HepG2 (cell line): Measurements from ENCODE around the gene SLC25A22. TPM values are rescaled to one million over a fixed set of nuclear protein-coding genes. Genes with fewer than 3 reads are reported as not detected.

Experiments used
- DPF2 ChIP-seq: sonication (generic); formaldehyde crosslinking; IDR thresholded peaks from 2 replicates; pipeline ENCODE4 v1.4.0; 2020; ENCODE audit warnings: mild to moderate bottlenecking, low read depth, missing genetic modification reagents, borderline replicate concordance
- IKZF4 ChIP-seq: sonication (generic); formaldehyde crosslinking; IDR thresholded peaks from 2 replicates; pipeline ENCODE4 v1.5.1; 2020; ENCODE audit warnings: borderline replicate concordance, mild to moderate bottlenecking, low read depth, missing genetic modification reagents; ENCODE audit errors: not compliant biosample characterization
- KLF9 ChIP-seq: IDR thresholded peaks from 2 replicates; pipeline ENCODE4 v1.6.1; 2016; ENCODE audit warnings: low read depth
- MAZ ChIP-seq, 2 experiments: sonication (generic) in 1 of 2; formaldehyde crosslinking in 1 of 2; IDR thresholded peaks; 2 replicates each; pipeline versions ENCODE4 v1.5.0 to v1.6.1; 2012 to 2020; ENCODE audit warnings: low read depth in 2 of 2, mild to moderate bottlenecking in 2 of 2, borderline replicate concordance in 1 of 2, improper control_type of control experiment in 1 of 2, low read length in 1 of 2, missing genetic modification reagents in 1 of 2, moderate library complexity in 1 of 2
- MYC ChIP-seq: sonication (generic); formaldehyde crosslinking; IDR thresholded peaks from 2 replicates; pipeline ENCODE4 v1.9.0; 2021; ENCODE audit warnings: missing genetic modification reagents, borderline replicate concordance
- SIN3A ChIP-seq: IDR thresholded peaks from 2 replicates; pipeline ENCODE4 v1.6.1; 2011; ENCODE audit warnings: low read depth, mild to moderate bottlenecking, control low read depth, low read length, borderline replicate concordance
- SPEN ChIP-seq: sonication (generic); formaldehyde crosslinking; IDR thresholded peaks from 2 replicates; pipeline ENCODE4 v1.5.1; 2020; ENCODE audit warnings: low read depth, mild to moderate bottlenecking, missing genetic modification reagents
- TBP ChIP-seq: sonication (generic); formaldehyde crosslinking; IDR thresholded peaks from 2 replicates; pipeline ENCODE4 v1.5.0; 2020; ENCODE audit warnings: missing genetic modification reagents
- TCF7 ChIP-seq: sonication (generic); IDR thresholded peaks from 2 replicates; pipeline ENCODE4 v1.6.1; 2016; ENCODE audit warnings: antibody characterized with exemption, low read depth
- ZNF180 ChIP-seq: sonication (generic); formaldehyde crosslinking; IDR thresholded peaks from 2 replicates; pipeline ENCODE4 v1.4.0; 2020; ENCODE audit warnings: low read depth, missing genetic modification reagents, borderline replicate concordance
- ZNF468 ChIP-seq: sonication (generic); formaldehyde crosslinking; IDR thresholded peaks from 2 replicates; pipeline ENCODE4 v1.8.0; 2022; ENCODE audit warnings: mild to moderate bottlenecking, moderate library complexity, missing genetic modification reagents
- ZNF570 ChIP-seq: sonication (generic); formaldehyde crosslinking; IDR thresholded peaks from 2 replicates; pipeline ENCODE4 v1.4.0; 2020; ENCODE audit warnings: mild to moderate bottlenecking, missing genetic modification reagents, borderline replicate concordance
- ZNF577 ChIP-seq: sonication (generic); formaldehyde crosslinking; IDR thresholded peaks from 2 replicates; pipeline ENCODE4 v1.4.0; 2020; ENCODE audit warnings: mild to moderate bottlenecking, low read depth, missing genetic modification reagents, borderline replicate concordance
- ZNF607 ChIP-seq: sonication (generic); formaldehyde crosslinking; IDR thresholded peaks from 2 replicates; pipeline ENCODE4 v1.5.1; 2020; ENCODE audit warnings: missing genetic modification reagents, mild to moderate bottlenecking, borderline replicate concordance
- ZSCAN20 ChIP-seq: sonication (generic); formaldehyde crosslinking; IDR thresholded peaks from 2 replicates; pipeline ENCODE4 v1.4.0; 2020; ENCODE audit warnings: missing genetic modification reagents, mild to moderate bottlenecking, borderline replicate concordance
- polyA plus RNA-seq, 8 experiments: library from polyadenylated mRNA; depleted of rRNA in 3 of 8; stranded (reverse) in 7 of 8; unstranded in 1 of 8; fragments of >200 nt; fragmentation: Illumina TruSeq in 4 of 8; extraction: Trizol in 4 of 8; gene quantifications; 2 replicates each; pipeline versions ENCODE4 v1.2.1 to v1.2.3, GENCODE V29; 2011 to 2016; ENCODE audit warnings: low read depth in 4 of 8, missing spikeins in 1 of 8, mixed read lengths in 1 of 8; ENCODE audit not compliant: insufficient read depth in 1 of 8
- total RNA-seq, 5 experiments: library from RNA; depleted of rRNA; stranded (reverse); fragments of >200 nt; fragmentation: Illumina TruSeq; extraction: Trizol; gene quantifications; 2 replicates each; pipeline ENCODE4 v1.2.3, GENCODE V29; 2016; ENCODE audit warnings: low read depth in 1 of 5
- TF ChIP-seq, protein P1 (sequence below): conservative IDR thresholded peaks from 2 replicates; pipeline ENCODE4 v1.6.1; 2018; ENCODE audit warnings: missing genetic modification reagents
- TF ChIP-seq, protein P2 (sequence below): sonication (generic); formaldehyde crosslinking; IDR thresholded peaks from 2 replicates; pipeline ENCODE4 v1.5.0; 2020; ENCODE audit warnings: mild to moderate bottlenecking, missing genetic modification reagents
- TF ChIP-seq, protein P3 (sequence below): sonication (generic); formaldehyde crosslinking; IDR thresholded peaks from 2 replicates; pipeline ENCODE4 v1.4.0; 2020; ENCODE audit warnings: low read depth, missing genetic modification reagents

The SLC25A22 gene
- total and polyA plus RNA-seq, 2 of the 13 experiments (the other 11 are each of a cell fraction or from before 2014, with no cell fraction given): 12.4 to 19.2 TPM

DNA sequence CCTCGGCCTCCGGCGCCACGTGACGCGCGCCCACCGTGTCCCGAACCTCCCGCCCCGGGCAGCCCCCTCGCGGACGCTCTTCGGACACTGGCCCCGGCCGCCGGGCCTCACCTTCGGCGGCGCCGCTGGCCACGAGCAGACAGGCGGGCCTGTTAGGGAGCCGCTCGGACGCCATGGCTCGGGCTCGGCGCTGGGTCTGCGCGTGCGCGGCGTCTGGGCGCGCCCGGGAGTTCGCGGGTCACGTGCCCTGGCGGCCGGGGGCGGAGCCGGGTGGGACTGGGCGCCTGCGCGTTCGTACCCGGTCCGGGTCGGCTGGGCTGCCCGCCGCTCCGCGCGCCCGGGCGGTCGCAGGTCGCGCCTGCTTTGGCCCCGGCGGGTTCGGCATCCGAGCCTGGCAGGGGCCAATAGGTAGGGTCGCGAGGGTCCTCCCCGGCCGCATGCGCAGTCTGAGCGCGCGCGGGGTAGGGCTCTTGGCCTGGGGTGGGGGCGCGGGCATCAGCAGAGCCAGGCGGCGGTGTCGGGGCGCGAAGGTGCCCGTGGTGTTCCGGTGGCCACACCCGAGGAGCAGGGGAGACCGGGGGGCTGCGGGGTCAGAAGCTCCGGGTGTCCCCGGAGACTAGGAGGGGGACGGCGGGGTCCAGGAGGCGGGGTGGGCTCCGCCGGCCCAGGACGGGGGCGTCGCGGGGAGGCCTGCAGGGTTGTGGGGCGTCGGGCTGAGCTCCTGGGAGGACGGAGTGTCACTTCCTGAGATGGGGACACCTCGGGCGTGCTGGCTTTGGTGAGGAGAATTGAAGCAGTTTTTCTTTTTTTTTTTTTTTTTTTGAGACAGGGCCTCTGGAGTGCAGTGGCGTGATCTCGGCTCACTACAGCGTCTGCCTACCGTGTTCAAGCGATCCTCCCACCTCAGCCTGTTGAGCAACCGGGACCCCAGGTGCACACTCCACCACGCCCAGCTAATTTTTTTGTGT is 20.5 kb downstream of the SLC25A22 start, which contains the start of gene GATD1 (continued):
- TF ChIP-seq IKZF4: peak; percentile 63
- peak; percentile 53 for TF ChIP-seq SPEN (CRISPR knock-in tag)
- TF ChIP-seq, protein P1, sequence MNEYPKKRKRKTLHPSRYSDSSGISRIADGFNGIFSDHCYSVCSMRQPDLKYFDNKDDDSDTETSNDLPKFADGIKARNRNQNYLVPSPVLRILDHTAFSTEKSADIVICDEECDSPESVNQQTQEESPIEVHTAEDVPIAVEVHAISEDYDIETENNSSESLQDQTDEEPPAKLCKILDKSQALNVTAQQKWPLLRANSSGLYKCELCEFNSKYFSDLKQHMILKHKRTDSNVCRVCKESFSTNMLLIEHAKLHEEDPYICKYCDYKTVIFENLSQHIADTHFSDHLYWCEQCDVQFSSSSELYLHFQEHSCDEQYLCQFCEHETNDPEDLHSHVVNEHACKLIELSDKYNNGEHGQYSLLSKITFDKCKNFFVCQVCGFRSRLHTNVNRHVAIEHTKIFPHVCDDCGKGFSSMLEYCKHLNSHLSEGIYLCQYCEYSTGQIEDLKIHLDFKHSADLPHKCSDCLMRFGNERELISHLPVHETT (CRISPR knock-in tag): 0 out of 2 replicates have a peak, but pooled peaks have one; percentile 11
- TF ChIP-seq DPF2 (CRISPR knock-in tag): no peak
- TF ChIP-seq ZNF607: peak; percentile 67; the same call in 1 of the 2 replicates
- TF ChIP-seq ZNF577 (CRISPR knock-in tag): no peak
- no peak for TF ChIP-seq KLF9 (CRISPR knock-in tag)
- 0 out of 2 replicates have a peak, but pooled peaks have one; percentile 17 for TF ChIP-seq ZNF570 (CRISPR knock-in tag)
- TF ChIP-seq, protein P2, sequence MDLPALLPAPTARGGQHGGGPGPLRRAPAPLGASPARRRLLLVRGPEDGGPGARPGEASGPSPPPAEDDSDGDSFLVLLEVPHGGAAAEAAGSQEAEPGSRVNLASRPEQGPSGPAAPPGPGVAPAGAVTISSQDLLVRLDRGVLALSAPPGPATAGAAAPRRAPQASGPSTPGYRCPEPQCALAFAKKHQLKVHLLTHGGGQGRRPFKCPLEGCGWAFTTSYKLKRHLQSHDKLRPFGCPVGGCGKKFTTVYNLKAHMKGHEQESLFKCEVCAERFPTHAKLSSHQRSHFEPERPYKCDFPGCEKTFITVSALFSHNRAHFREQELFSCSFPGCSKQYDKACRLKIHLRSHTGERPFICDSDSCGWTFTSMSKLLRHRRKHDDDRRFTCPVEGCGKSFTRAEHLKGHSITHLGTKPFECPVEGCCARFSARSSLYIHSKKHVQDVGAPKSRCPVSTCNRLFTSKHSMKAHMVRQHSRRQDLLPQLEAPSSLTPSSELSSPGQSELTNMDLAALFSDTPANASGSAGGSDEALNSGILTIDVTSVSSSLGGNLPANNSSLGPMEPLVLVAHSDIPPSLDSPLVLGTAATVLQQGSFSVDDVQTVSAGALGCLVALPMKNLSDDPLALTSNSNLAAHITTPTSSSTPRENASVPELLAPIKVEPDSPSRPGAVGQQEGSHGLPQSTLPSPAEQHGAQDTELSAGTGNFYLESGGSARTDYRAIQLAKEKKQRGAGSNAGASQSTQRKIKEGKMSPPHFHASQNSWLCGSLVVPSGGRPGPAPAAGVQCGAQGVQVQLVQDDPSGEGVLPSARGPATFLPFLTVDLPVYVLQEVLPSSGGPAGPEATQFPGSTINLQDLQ (CRISPR knock-in tag): peak; percentile 18; the same call in 1 of the 2 replicates
- peak; percentile 64; the same call in 1 of the 2 replicates for TF ChIP-seq TBP (CRISPR knock-in tag)
- TF ChIP-seq ZNF180: no peak
- peak; percentile 82; the same call in 1 of the 2 replicates for TF ChIP-seq ZSCAN20 (CRISPR knock-in tag)
- TF ChIP-seq ZNF468 (CRISPR knock-in tag): no peak
- TF ChIP-seq, protein P3, sequence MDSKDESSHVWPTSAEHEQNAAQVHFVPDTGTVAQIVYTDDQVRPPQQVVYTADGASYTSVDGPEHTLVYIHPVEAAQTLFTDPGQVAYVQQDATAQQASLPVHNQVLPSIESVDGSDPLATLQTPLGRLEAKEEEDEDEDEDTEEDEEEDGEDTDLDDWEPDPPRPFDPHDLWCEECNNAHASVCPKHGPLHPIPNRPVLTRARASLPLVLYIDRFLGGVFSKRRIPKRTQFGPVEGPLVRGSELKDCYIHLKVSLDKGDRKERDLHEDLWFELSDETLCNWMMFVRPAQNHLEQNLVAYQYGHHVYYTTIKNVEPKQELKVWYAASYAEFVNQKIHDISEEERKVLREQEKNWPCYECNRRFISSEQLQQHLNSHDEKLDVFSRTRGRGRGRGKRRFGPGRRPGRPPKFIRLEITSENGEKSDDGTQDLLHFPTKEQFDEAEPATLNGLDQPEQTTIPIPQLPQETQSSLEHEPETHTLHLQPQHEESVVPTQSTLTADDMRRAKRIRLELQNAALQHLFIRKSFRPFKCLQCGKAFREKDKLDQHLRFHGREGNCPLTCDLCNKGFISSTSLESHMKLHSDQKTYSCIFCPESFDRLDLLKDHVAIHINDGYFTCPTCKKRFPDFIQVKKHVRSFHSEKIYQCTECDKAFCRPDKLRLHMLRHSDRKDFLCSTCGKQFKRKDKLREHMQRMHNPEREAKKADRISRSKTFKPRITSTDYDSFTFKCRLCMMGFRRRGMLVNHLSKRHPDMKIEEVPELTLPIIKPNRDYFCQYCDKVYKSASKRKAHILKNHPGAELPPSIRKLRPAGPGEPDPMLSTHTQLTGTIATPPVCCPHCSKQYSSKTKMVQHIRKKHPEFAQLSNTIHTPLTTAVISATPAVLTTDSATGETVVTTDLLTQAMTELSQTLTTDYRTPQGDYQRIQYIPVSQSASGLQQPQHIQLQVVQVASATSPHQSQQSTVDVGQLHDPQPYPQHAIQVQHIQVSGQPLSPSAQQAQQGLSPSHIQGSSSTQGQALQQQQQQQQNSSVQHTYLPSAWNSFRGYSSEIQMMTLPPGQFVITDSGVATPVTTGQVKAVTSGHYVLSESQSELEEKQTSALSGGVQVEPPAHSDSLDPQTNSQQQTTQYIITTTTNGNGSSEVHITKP (CRISPR knock-in tag): no peak
- peak; percentile 82; the same call in 1 of the 2 replicates for TF ChIP-seq MYC (CRISPR knock-in tag)
- peak; percentile 56; the same call in 1 of the 2 replicates for TF ChIP-seq SIN3A
- TF ChIP-seq TCF7: no peak
- no peak; the same call in 1 of the 2 replicates for TF ChIP-seq MAZ (IDR thresholded peaks at IDR 0.05; ENCODE audit: borderline replicate concordance, low read depth, low read length)
- peak; percentile 86 for TF ChIP-seq MAZ (CRISPR knock-in tag; IDR thresholded peaks at IDR 0.05; ENCODE audit: low read depth)
